ENCODE measurements around the gene INTS15.

The INTS15 gene

DNA sequence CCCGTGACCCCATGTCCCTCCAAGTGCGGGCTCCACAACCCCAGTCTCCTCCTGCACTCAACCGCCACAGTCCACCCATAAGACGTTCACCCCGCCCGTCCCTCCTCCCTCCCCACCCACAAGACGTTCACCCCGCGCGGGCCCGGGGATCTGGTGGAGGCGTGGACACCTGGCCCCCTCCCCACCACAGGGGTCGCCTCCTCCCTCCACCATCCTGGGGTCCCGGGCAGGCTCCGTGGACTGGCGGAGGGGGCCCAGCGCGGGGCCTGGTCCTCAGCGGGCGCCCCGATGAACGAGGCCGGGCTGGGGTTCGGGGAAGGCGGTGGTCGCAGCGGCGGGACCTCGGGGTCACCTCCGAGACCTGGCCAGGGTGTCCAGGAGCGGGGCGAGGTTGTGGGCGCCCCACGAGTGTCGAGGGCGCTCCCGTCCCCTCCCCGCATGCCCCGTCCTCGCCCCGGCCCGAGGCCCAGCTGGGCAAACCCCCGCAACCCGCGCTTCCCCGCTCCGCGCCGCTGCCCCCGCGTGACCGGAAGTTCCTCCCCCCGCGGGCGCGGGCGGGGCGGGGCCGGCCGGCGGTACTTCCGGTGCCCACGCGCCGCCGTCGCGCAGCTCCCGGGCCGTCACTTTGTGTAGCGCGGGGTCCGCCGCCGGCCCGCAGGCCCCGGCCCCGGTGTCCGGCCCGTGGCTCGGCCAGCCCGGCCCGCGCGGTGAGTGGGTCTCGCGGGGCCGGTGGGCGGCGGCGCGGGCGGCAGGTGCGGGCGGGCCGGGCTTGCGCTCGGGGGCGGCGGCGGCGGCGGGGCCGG, 47.1 kb downstream of the INTS15 start, which contains the start of gene ZNF316:
ZNF316 (plus strand) TSS at position 578 of the 803 bp plus-strand sequence. CDS start 5,092 bp downstream, outside the sequence.
- TF ChIP-seq, protein P1, sequence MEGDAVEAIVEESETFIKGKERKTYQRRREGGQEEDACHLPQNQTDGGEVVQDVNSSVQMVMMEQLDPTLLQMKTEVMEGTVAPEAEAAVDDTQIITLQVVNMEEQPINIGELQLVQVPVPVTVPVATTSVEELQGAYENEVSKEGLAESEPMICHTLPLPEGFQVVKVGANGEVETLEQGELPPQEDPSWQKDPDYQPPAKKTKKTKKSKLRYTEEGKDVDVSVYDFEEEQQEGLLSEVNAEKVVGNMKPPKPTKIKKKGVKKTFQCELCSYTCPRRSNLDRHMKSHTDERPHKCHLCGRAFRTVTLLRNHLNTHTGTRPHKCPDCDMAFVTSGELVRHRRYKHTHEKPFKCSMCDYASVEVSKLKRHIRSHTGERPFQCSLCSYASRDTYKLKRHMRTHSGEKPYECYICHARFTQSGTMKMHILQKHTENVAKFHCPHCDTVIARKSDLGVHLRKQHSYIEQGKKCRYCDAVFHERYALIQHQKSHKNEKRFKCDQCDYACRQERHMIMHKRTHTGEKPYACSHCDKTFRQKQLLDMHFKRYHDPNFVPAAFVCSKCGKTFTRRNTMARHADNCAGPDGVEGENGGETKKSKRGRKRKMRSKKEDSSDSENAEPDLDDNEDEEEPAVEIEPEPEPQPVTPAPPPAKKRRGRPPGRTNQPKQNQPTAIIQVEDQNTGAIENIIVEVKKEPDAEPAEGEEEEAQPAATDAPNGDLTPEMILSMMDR (IDR thresholded peaks at IDR 0.05; ENCODE audit: low read depth, low read length), result no peak
- H3K4me3 ChIP-seq (ENCODE audit: low read depth, low read length), result peak within 1 kb of the TSS; percentile 69

DNA sequence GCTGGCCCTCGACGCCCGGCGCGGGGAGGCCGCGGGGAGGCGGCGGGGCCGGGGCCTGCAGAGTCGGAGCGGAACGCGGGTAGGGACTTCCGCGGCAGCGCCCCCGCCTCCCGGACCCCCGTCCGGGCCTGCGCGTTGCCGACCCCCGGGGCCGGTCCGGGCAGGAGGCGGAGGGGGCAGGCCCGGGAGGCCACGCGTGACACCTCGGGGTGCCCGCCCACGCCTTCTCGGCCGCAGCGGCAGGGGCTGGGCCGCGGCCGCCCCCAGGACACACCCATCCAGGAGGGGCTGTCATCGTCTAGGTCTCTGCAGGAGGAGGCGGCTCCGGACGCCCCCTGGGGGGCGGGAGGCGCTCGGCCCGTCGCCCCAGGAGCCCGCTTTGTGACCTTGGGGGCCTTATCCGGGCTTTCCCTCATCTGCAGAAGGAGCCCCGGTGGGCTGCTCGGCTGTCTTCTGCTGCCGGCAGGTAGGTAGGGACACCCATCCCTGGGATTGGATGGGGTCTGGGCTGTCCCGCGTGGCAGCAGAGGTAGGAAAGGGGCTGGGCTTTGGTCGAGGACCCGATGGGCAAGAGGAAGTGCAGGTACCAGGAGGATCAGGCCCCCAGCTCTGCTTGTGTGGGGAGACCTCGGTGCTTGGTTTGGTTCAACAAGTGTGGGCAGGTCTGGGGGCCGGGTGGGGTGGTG, 47.9 kb downstream of the INTS15 start:
- peak overlapping the region; percentile 69 for H3K4me3 ChIP-seq (ENCODE audit: low read depth, low read length)
- TF ChIP-seq, protein P1 (IDR thresholded peaks at IDR 0.05; ENCODE audit: low read depth, low read length), result 0 out of 2 replicates have a peak, but pooled peaks have one; percentile 17

DNA sequence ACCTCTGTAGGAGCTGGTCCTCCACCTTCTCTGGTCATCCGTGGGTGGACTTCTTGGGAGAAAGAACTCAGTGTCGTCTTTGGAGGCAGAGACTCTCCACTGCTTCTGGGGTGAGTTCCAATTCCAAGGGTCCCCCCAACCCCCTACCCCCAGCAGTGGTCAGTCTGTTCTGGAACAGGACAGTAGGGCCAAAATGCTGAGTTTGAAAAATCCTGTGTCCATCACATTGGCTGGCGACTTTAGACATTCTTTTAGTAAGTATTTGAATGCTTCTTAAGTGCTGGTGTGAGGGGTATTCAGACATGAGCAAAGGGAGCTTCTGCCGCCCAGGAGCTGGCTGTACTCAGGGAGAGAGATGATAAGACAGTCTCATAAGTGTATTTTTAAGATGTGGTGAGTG, 49.2 kb downstream of the INTS15 start:
- H3K4me3 ChIP-seq (ENCODE audit: low read depth, low read length), result no peak overlapping the region
- TF ChIP-seq, protein P1 (IDR thresholded peaks at IDR 0.05; ENCODE audit: low read depth, low read length), result no peak

DNA sequence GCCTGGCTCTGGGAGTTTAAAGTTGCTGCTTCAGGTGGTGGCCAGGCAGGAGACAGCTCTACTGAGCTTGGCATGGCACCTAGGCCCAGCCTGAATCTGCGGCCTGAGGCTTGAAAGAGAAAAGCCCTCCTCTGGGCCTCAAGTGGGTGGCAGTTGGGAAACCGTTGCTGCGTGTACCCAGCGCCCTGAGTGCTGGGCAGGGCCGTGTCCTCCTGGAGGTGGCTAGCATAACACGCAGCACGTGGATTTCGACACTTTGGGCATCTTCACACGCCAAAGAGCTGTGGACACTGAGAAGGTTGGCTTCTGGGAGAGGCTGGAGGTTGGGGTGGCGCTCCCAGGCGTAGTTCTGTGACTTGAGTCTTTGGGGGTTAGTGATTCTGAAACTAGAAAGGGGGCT, 49.8 kb downstream of the INTS15 start:
- TF ChIP-seq, protein P1 (IDR thresholded peaks at IDR 0.05; ENCODE audit: low read depth, low read length), result no peak

DNA sequence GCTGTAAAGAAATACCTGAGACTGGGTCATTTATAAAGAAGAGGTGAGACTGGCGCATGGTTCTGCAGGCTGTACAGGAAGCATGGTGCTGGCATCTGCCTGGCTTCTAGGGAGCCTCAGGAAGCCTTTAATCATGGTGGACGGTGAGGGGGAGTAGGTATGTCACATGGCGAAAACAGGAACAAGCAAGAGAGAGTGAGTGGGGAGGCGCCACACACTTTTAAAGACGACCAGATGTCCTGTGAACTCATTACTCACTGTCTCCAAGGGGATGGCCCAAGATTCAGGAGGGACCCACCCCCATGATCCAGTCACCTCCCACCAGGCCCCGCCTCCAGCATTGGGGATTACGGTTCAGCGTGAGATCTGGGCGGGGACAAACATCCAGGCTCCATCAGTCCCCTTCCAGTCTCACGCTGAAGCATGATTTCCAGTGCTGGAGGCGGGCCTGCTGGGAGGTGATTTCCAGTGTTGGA, 50.5 kb downstream of the INTS15 start:
- H3K4me3 ChIP-seq (ENCODE audit: low read depth, low read length), result no peak overlapping the region
- TF ChIP-seq, protein P1 (IDR thresholded peaks at IDR 0.05; ENCODE audit: low read depth, low read length), result no peak

More for the DNA sequence above, 49.8 kb downstream of the INTS15 start:
- H3K4me3 ChIP-seq (ENCODE audit: low read depth, low read length), result no peak overlapping the region

DNA sequence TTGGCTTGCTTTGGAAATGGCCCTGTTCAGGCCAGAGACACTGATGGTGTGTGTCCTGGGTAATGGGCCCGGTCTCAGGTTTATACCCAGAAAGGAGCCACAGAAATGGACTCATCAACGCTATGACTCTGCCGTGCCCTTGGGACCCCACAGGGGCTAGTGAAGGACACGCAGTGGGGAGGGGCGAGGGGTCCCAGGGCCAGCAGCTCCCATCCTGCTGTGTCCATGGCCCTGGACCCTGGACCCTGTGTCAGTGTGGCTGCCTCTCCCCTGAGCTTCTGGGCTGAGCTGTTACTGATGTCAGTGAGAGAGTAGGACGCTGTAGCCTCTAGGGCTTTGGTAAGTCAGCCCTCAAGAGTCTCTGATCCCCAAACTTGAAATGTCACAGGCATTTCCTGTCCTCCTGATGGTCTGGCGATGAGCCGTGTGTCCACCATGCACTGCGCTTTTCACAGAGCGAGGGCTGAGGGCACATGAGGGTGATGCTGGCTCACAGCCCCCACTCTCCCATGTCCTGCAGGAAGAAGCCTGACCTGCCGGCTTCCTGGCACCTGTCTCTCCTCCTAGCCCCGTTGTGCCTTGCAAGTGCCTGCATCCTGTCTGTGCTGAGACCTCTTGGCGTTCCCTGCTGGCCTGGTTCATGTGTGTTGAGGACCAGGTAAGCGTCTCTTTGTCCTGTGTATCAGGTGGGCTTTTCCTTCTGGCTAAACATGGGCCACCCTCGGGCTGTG, 51.6 kb downstream of the INTS15 start:
- TF ChIP-seq, protein P1 (IDR thresholded peaks at IDR 0.05; ENCODE audit: low read depth, low read length), result no peak

More for the DNA sequence above, 51.6 kb downstream of the INTS15 start:
- no peak overlapping the region for H3K4me3 ChIP-seq (ENCODE audit: low read depth, low read length)

Data from WI38 (cell line).